ENCODE measurements around the gene TMEM54.

DNA sequence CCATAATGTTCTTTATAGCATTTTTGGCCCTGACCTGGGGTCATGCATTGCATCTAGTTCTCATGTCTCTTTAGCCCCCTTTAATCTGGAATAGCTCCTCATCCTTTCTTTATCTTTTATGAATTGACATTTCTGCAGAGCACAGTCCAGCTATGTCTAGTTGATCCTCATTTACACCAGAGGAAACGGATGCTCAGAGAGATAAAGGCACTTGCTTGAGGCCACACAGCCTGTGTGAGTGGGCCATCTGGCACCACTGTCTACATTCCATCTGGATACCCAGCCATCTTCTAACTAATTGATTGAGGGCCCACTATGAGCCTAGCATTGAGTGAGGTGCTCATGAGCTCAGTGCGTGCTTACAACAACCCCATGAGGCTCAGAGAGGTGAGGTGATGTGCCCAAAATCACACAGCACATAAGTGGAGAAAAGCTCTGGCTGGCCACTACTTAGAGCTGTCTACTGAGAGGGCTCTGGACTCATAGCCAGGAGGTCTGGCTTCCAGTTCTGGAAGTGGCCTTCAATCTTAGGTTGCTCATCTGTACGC is 11.4 kb downstream of the TMEM54 start:
- no peak for TF ChIP-seq ZNF384 (IDR thresholded peaks at IDR 0.05)
- TF ChIP-seq, protein P1, sequence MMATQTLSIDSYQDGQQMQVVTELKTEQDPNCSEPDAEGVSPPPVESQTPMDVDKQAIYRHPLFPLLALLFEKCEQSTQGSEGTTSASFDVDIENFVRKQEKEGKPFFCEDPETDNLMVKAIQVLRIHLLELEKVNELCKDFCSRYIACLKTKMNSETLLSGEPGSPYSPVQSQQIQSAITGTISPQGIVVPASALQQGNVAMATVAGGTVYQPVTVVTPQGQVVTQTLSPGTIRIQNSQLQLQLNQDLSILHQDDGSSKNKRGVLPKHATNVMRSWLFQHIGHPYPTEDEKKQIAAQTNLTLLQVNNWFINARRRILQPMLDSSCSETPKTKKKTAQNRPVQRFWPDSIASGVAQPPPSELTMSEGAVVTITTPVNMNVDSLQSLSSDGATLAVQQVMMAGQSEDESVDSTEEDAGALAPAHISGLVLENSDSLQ (IDR thresholded peaks at IDR 0.05), result no peak
- no peak for TF ChIP-seq SUZ12 (IDR thresholded peaks at IDR 0.05)
- no peak for TF ChIP-seq BHLHE40 (IDR thresholded peaks at IDR 0.05; ENCODE audit: borderline replicate concordance)
- no peak for TF ChIP-seq SP1 (IDR thresholded peaks at IDR 0.05)
- no peak for TF ChIP-seq TARDBP (IDR thresholded peaks at IDR 0.05)
- TF ChIP-seq L3MBTL2 (conservative IDR thresholded peaks at IDR 0.05), result no peak
- TF ChIP-seq FOXM1 (IDR thresholded peaks at IDR 0.05; ENCODE audit: borderline replicate concordance), result no peak
- no peak for TF ChIP-seq FOXK2 (IDR thresholded peaks at IDR 0.05)
- no peak for TF ChIP-seq LEF1 (IDR thresholded peaks at IDR 0.05; ENCODE audit: borderline replicate concordance)
